Ishikawa (cell line): Measurements from ENCODE around the gene SERPINB5.

ENCODE experiments used
- CREB1 ChIP-seq: IDR thresholded peaks from 2 replicates; pipeline ENCODE4 v1.6.1; 2012; ENCODE audit warnings: low read depth
- EP300 ChIP-seq: IDR thresholded peaks from 2 replicates; pipeline ENCODE4 v1.6.1; 2012; ENCODE audit warnings: borderline replicate concordance
- MAX ChIP-seq: IDR thresholded peaks from 2 replicates; pipeline ENCODE4 v1.6.1; 2012
- RAD21 ChIP-seq: IDR thresholded peaks from 2 replicates; pipeline ENCODE4 v1.6.1; 2012; ENCODE audit warnings: low read depth
- TCF12 ChIP-seq: IDR thresholded peaks from 2 replicates; pipeline ENCODE4 v1.6.1; 2012; ENCODE audit warnings: low read depth
- YY1 ChIP-seq: IDR thresholded peaks from 2 replicates; pipeline ENCODE4 v1.6.1; 2012; ENCODE audit warnings: low read depth
- ZBTB7A ChIP-seq: IDR thresholded peaks from 2 replicates; pipeline ENCODE4 v1.6.1; 2012; ENCODE audit warnings: low read depth

GRCh38 chr18:63454497-63454896, 22.3 kb upstream of the SERPINB5 start:
- TF ChIP-seq EP300, result no peak
- TF ChIP-seq MAX, result no peak
- no peak for TF ChIP-seq YY1
- no peak for TF ChIP-seq CREB1
- TF ChIP-seq RAD21, result no peak
- TF ChIP-seq TCF12, result no peak
- no peak for TF ChIP-seq ZBTB7A
